Measurements from ENCODE around the gene GADD45A. TPM values are rescaled to one million over a fixed set of nuclear protein-coding genes. Genes with fewer than 3 reads are reported as not detected.
"Not testable (repeated sequence)": the region's sequence is repeated elsewhere in the genome, so short reads cannot be mapped to it uniquely, and the experiment has no call there.

Gene GADD45A
- total and polyA plus RNA-seq, 12 donors, result 5.3 to 26.9 (median 13.1) TPM

- no peak for DNase-seq
- Histone ChIP-seq H3K4me1 (replicated peaks in 1 of 2) (no peaks in the 10 kb centered on the region), H3K27ac (no peak overlapping the region), H3K4me3 (no peak overlapping the region), H3K27me3 (no peaks in the 10 kb centered on the region), H3K9me3 (replicated peaks in 1 of 3) (no peaks in the 10 kb centered on the region), H3K36me3 (replicated peaks in 1 of 2) (no peaks in the 10 kb centered on the region)
- intact Hi-C loops (cut with DNase I), result no loop called here
- TF ChIP-seq CTCF (IDR thresholded peaks at IDR 0.05) (no peak), POLR2A (IDR thresholded peaks at IDR 0.05) (no peak)
- WGBS, 4 donors, result 88 to 94% (median 91%) methylated on average over 2 of the region's 2 CpGs
Observed at GRCh38 chr1:67659229-67659628, 25.8 kb upstream of the GADD45A start.

GRCh38 chr1:67662884-67663283 lies 22.1 kb upstream of the GADD45A start:
- TF ChIP-seq POLR2A (IDR thresholded peaks at IDR 0.05), result no peak
- no peak for TF ChIP-seq CTCF (IDR thresholded peaks at IDR 0.05)
- intact Hi-C loops (cut with DNase I), result no loop called here
- Histone ChIP-seq H3K27me3 (no peaks in the 10 kb centered on the region), H3K36me3 (replicated peaks in 1 of 2) (no peaks in the 10 kb centered on the region), H3K4me3 (no peak overlapping the region), H3K4me1 (replicated peaks in 1 of 2) (no peaks in the 10 kb centered on the region), H3K9me3 (replicated peaks in 1 of 3) (no peaks in the 10 kb centered on the region), H3K27ac (no peak overlapping the region)
- WGBS, 4 donors, result 66 to 80% (median 73%) methylated on average over 6 of the region's 6 CpGs
- no peak for DNase-seq

- no peak for DNase-seq
- intact Hi-C loops (cut with DNase I), result no loop called here
- H3K36me3 ChIP-seq (replicated peaks in 1 of 2), result no peaks in the 10 kb centered on the region
- no peaks in the 10 kb centered on the region for H3K27me3 ChIP-seq
- no peaks in the 10 kb centered on the region for H3K4me1 ChIP-seq (replicated peaks in 1 of 2)
- 52 to 64% (median 63%) methylated on average over 1 of the region's 1 CpG for WGBS, 4 donors
- TF ChIP-seq POLR2A (IDR thresholded peaks at IDR 0.05) (no peak), CTCF (IDR thresholded peaks at IDR 0.05) (no peak)
- H3K27ac ChIP-seq, result no peak overlapping the region
- no peak overlapping the region for H3K4me3 ChIP-seq
- H3K9me3 ChIP-seq (replicated peaks in 1 of 3), result no peaks in the 10 kb centered on the region
Observed at GRCh38 chr1:67664048-67664447, 21.0 kb upstream of the GADD45A start.

GRCh38 chr1:67665307-67665706 lies 19.7 kb upstream of the GADD45A start:
- H3K4me3 ChIP-seq; DNase-seq; intact Hi-C loops (cut with DNase I); H3K9me3 ChIP-seq (replicated peaks in 1 of 3); H3K36me3 ChIP-seq (replicated peaks in 1 of 2); H3K4me1 ChIP-seq (replicated peaks in 1 of 2); H3K27ac ChIP-seq; H3K27me3 ChIP-seq: not testable (repeated sequence)

- TF ChIP-seq CTCF (IDR thresholded peaks at IDR 0.05) (no peak), POLR2A (IDR thresholded peaks at IDR 0.05) (no peak)
- Histone ChIP-seq H3K27ac (no peak overlapping the region), H3K9me3 (replicated peaks in 1 of 3) (no peaks in the 10 kb centered on the region), H3K4me3 (no peak overlapping the region), H3K36me3 (replicated peaks in 1 of 2) (no peaks in the 10 kb centered on the region), H3K4me1 (replicated peaks in 1 of 2) (no peaks in the 10 kb centered on the region), H3K27me3 (no peaks in the 10 kb centered on the region)
- no peak for DNase-seq
- 84 to 92% (median 88%) methylated on average over 5 of the region's 5 CpGs for WGBS, 4 donors
- intact Hi-C loops (cut with DNase I), result no loop called here
Observed at GRCh38 chr1:67666636-67667035, 18.4 kb upstream of the GADD45A start.
